ENCODE data around the gene LMO1. TPM values are rescaled to one million over a fixed set of nuclear protein-coding genes. Genes with fewer than 3 reads are reported as not detected.

The LMO1 gene
- 2.2 to 3.2 TPM (median 2.8 TPM) in 5 replicates for total RNA-seq (2022; extraction: Qiagen RNA extraction)

GRCh38 chr11:8263769-8264410 is at the start of gene LMO1:
Gene LMO1 (minus strand): TSS chr11:8263878. CDS start chr11:8263362, 516 bp downstream.

Other genes starting within 250 kb of the LMO1 start
- gene TUB, start 182.7 kb downstream of the LMO1 start, total RNA-seq (2022; extraction: Qiagen RNA extraction), result 5.4 to 8.4 TPM (median 7.6 TPM) in 5 replicates
- gene RIC3, start 94.9 kb downstream of the LMO1 start, total RNA-seq (2022; extraction: Qiagen RNA extraction), result 1.3 to 2.8 TPM (median 1.9 TPM) in 5 replicates